Adipocyte (in vitro differentiated cells): ENCODE results near the gene CHST15.

ENCODE experiments used
- DNase-seq: peaks from one replicate; pipeline ENCODE4 v3.0.0-alpha.2; 2015; ENCODE audit warnings: low read depth
- H3K27me3 ChIP-seq: replicated peaks from 2 replicates; pipeline ENCODE4 v1.7.0; 2013; ENCODE audit warnings: mild to moderate bottlenecking, low read length, moderate library complexity; ENCODE audit not compliant: control insufficient read depth, insufficient read depth
- H3K36me3 ChIP-seq: 2 replicates; pipeline ENCODE4 v1.7.0; 2013; ENCODE audit warnings: low read length, mild to moderate bottlenecking, moderate library complexity; ENCODE audit not compliant: control insufficient read depth, insufficient read depth, severe bottlenecking
- H3K4me1 ChIP-seq: 2 replicates; pipeline ENCODE4 v1.7.0; 2013; ENCODE audit warnings: mild to moderate bottlenecking, low read length, moderate library complexity; ENCODE audit not compliant: control insufficient read depth, insufficient read depth
- H3K4me3 ChIP-seq: 2 replicates; pipeline ENCODE4 v1.7.0; 2013; ENCODE audit warnings: mild to moderate bottlenecking, low read length, moderate library complexity
- H3K9ac ChIP-seq: 2 replicates; pipeline ENCODE4 v1.7.0; 2013; ENCODE audit warnings: mild to moderate bottlenecking, low read length, moderate library complexity
- H3K9me3 ChIP-seq: 2 replicates; pipeline ENCODE4 v1.7.0; 2013; ENCODE audit warnings: mild to moderate bottlenecking, low read length, moderate library complexity; ENCODE audit not compliant: control insufficient read depth

The CHST15 gene

GRCh38 chr10:124003871-124004662, 89.3 kb downstream of the CHST15 start:
- no peak for DNase-seq
- H3K4me1 ChIP-seq: peaks cover 18% of the 10 kb centered on the region
- H3K36me3 ChIP-seq: peaks cover 4% of the 10 kb centered on the region
- H3K4me3 ChIP-seq: no peak overlapping the region
- H3K9ac ChIP-seq: no peak overlapping the region
- no peaks in the 10 kb centered on the region for H3K9me3 ChIP-seq
- H3K27me3 ChIP-seq: peaks cover 4% of the 10 kb centered on the region

- Histone ChIP-seq H3K9me3 (no peaks in the 10 kb centered on the region), H3K4me3 (no peak overlapping the region), H3K36me3 (peaks cover 3% of the 10 kb centered on the region), H3K27me3 (peaks cover 4% of the 10 kb centered on the region), H3K9ac (no peak overlapping the region), H3K4me1 (peaks cover 18% of the 10 kb centered on the region)
- no peak for DNase-seq
Observed at GRCh38 chr10:124003481-124003870, 89.9 kb downstream of the CHST15 start.

- Histone ChIP-seq H3K4me3 (no peak overlapping the region), H3K9ac (no peak overlapping the region), H3K4me1 (peaks cover 19% of the 10 kb centered on the region), H3K9me3 (no peaks in the 10 kb centered on the region), H3K27me3 (peaks cover 4% of the 10 kb centered on the region), H3K36me3 (no peaks in the 10 kb centered on the region)
- no peak for DNase-seq
Observed at GRCh38 chr10:124003070-124003419, 90.4 kb downstream of the CHST15 start.

GRCh38 chr10:124002391-124003069, 90.9 kb downstream of the CHST15 start:
- H3K9me3 ChIP-seq: no peaks in the 10 kb centered on the region
- no peaks in the 10 kb centered on the region for H3K36me3 ChIP-seq
- H3K4me3 ChIP-seq: no peak overlapping the region
- peaks cover 4% of the 10 kb centered on the region for H3K27me3 ChIP-seq
- peaks cover 24% of the 10 kb centered on the region for H3K4me1 ChIP-seq
- H3K9ac ChIP-seq: no peak overlapping the region
- DNase-seq: no peak

- no peaks in the 10 kb centered on the region for H3K9me3 ChIP-seq
- H3K4me3 ChIP-seq: no peak overlapping the region
- H3K4me1 ChIP-seq: peaks cover 33% of the 10 kb centered on the region
- H3K36me3 ChIP-seq: no peaks in the 10 kb centered on the region
- no peak for DNase-seq
- no peak overlapping the region for H3K9ac ChIP-seq
- peaks cover 4% of the 10 kb centered on the region for H3K27me3 ChIP-seq
Observed at GRCh38 chr10:124001391-124002148, 91.8 kb downstream of the CHST15 start.

GRCh38 chr10:124000792-124001201, 92.6 kb downstream of the CHST15 start:
- Histone ChIP-seq H3K36me3 (no peaks in the 10 kb centered on the region), H3K4me1 (peaks cover 35% of the 10 kb centered on the region), H3K4me3 (no peak overlapping the region), H3K27me3 (peaks cover 4% of the 10 kb centered on the region), H3K9ac (no peak overlapping the region), H3K9me3 (no peaks in the 10 kb centered on the region)
- peak; percentile 12 for DNase-seq

- no peak for DNase-seq
- H3K9ac ChIP-seq: no peak overlapping the region
- no peaks in the 10 kb centered on the region for H3K9me3 ChIP-seq
- no peaks in the 10 kb centered on the region for H3K27me3 ChIP-seq
- peaks cover 39% of the 10 kb centered on the region for H3K4me1 ChIP-seq
- H3K4me3 ChIP-seq: no peak overlapping the region
- no peaks in the 10 kb centered on the region for H3K36me3 ChIP-seq
Observed at GRCh38 chr10:123999956-124000615, 93.3 kb downstream of the CHST15 start.

GRCh38 chr10:123999261-123999660, 94.1 kb downstream of the CHST15 start:
- Histone ChIP-seq H3K36me3 (no peaks in the 10 kb centered on the region), H3K9me3 (no peaks in the 10 kb centered on the region), H3K27me3 (peaks cover 3% of the 10 kb centered on the region), H3K4me3 (no peak overlapping the region), H3K9ac (no peak overlapping the region), H3K4me1 (peaks cover 45% of the 10 kb centered on the region)
- no peak for DNase-seq

GRCh38 chr10:123998197-123999141, 94.9 kb downstream of the CHST15 start:
- peaks cover 10% of the 10 kb centered on the region for H3K27me3 ChIP-seq
- H3K36me3 ChIP-seq: no peaks in the 10 kb centered on the region
- H3K4me1 ChIP-seq: peaks cover 48% of the 10 kb centered on the region
- H3K9ac ChIP-seq: no peak overlapping the region
- H3K9me3 ChIP-seq: no peaks in the 10 kb centered on the region
- no peak overlapping the region for H3K4me3 ChIP-seq
- no peak for DNase-seq

- Histone ChIP-seq H3K27me3 (peaks cover 14% of the 10 kb centered on the region), H3K36me3 (no peaks in the 10 kb centered on the region), H3K4me1 (peaks cover 48% of the 10 kb centered on the region), H3K4me3 (no peak overlapping the region), H3K9ac (peak overlapping the region; percentile 74), H3K9me3 (no peaks in the 10 kb centered on the region)
- peak; percentile 96 for DNase-seq
Observed at GRCh38 chr10:123997486-123998196, 95.8 kb downstream of the CHST15 start.
